GM21390 (cell line): Measurements from ENCODE around the gene IQSEC1.

ENCODE experiments used
- ATAC-seq: cut with Tn5 transposase; IDR thresholded peaks from one replicate; pipeline ENCODE4 v1.9.1; 2021; ENCODE audit not compliant: unreplicated experiment

IQSEC1 gene

GRCh38 chr3:12972781-12973702 lies 100.2 kb downstream of the IQSEC1 start:
- no peak for ATAC-seq

GRCh38 chr3:12972043-12972442 lies 101.2 kb downstream of the IQSEC1 start:
- no peak for ATAC-seq

- no peak for ATAC-seq
Measured at GRCh38 chr3:12970684-12971083, 102.5 kb downstream of the IQSEC1 start.

- ATAC-seq = no peak
Measured at GRCh38 chr3:12969486-12969885, 103.7 kb downstream of the IQSEC1 start.

- ATAC-seq = no peak
Measured at GRCh38 chr3:12968541-12968940, 104.7 kb downstream of the IQSEC1 start.

GRCh38 chr3:12967606-12968351 lies 105.5 kb downstream of the IQSEC1 start:
- peak; percentile 75 for ATAC-seq

- ATAC-seq = peak; percentile 16
Measured at GRCh38 chr3:12966847-12967605, 106.2 kb downstream of the IQSEC1 start.

GRCh38 chr3:12965999-12966846 lies 107.0 kb downstream of the IQSEC1 start:
- ATAC-seq = no peak

- ATAC-seq = no peak
Measured at GRCh38 chr3:12964711-12965612, 108.3 kb downstream of the IQSEC1 start.

- ATAC-seq = no peak
Measured at GRCh38 chr3:12963922-12964701, 109.1 kb downstream of the IQSEC1 start.

GRCh38 chr3:12963231-12963896 lies 109.9 kb downstream of the IQSEC1 start:
- ATAC-seq = no peak

- ATAC-seq = no peak
Measured at GRCh38 chr3:12962292-12962691, 110.9 kb downstream of the IQSEC1 start.

GRCh38 chr3:12961697-12962036 lies 111.6 kb downstream of the IQSEC1 start:
- no peak for ATAC-seq

GRCh38 chr3:12961007-12961696 lies 112.1 kb downstream of the IQSEC1 start:
- no peak for ATAC-seq

GRCh38 chr3:12960497-12960896 lies 112.7 kb downstream of the IQSEC1 start:
- ATAC-seq = no peak

GRCh38 chr3:12959838-12960378 lies 113.3 kb downstream of the IQSEC1 start:
- ATAC-seq = no peak

GRCh38 chr3:12959410-12959809 lies 113.8 kb downstream of the IQSEC1 start:
- ATAC-seq = no peak
